Activated CD8-positive, alpha-beta T cell treated with anti-CD3 and anti-CD28 coated beads for 36 hours (primary cell): ENCODE results near the gene MLKL. TPM values are rescaled to one million over a fixed set of nuclear protein-coding genes. Genes with fewer than 3 reads are reported as not detected.

Experiments
- ATAC-seq: fragments of 200-7000 bp; cut with Tn5 transposase; one replicate; pipeline ENCODE4 v1.10.0; 2021; ENCODE audit warnings: mild to moderate bottlenecking, moderate library complexity
- CTCF ChIA-PET: fragments of 350-600 bp; sonication (Branson Sonifier 250); formaldehyde crosslinking; loops from one replicate; lab custom pipeline; 2021; ENCODE audit warnings: antibody characterized with exemption; lab: Charles Lee
- POLR2A ChIA-PET: fragments of 350-600 bp; sonication (Branson Sonifier 250); formaldehyde crosslinking; loops from one replicate; lab custom pipeline; 2021; ENCODE audit warnings: antibody characterized with exemption; lab: Charles Lee
- DNase-seq: peaks from one replicate; pipeline ENCODE4 v3.0.0-alpha.2; 2020
- H3K27ac Mint-ChIP-seq: one replicate; pipeline ENCODE4 v1.8.0; 2021; ENCODE audit warnings: mild to moderate bottlenecking, mixed read lengths
- H3K27me3 Mint-ChIP-seq: one replicate; pipeline ENCODE4 v1.8.0; 2021; ENCODE audit warnings: mixed read lengths
- H3K36me3 Mint-ChIP-seq: one replicate; pipeline ENCODE4 v1.8.0; 2021; ENCODE audit warnings: low read depth, mixed read lengths
- H3K4me1 Mint-ChIP-seq: one replicate; pipeline ENCODE4 v1.8.0; 2021; ENCODE audit warnings: low read depth, mixed read lengths
- H3K4me3 Mint-ChIP-seq: one replicate; pipeline ENCODE4 v1.8.0; 2021; ENCODE audit warnings: mild to moderate bottlenecking, moderate library complexity, mixed read lengths
- H3K9me3 Mint-ChIP-seq: one replicate; pipeline ENCODE4 v1.8.0; 2021; ENCODE audit warnings: mixed read lengths
- CTCF ChIP-seq: fragments of 200-600 bp; IDR thresholded peaks from one replicate; pipeline ENCODE4 v1.8.0; 2022; ENCODE audit warnings: antibody characterized with exemption, mild to moderate bottlenecking
- intact Hi-C: fragments of 100-400 bp; cut with micrococcal nuclease; formaldehyde crosslinking; loops from one replicate; pipeline ENCODE4 v1.10.0; 2022
- total RNA-seq, 2 experiments: library from RNA; stranded (reverse); gene quantifications; one replicate each; pipeline ENCODE4 v1.2.3, GENCODE V29; 2021

The MLKL gene
- total RNA-seq, 2 experiments from 2014 or later, result 18.5 to 18.8 TPM

GRCh38 chr16:74716355-74716754 lies 15.7 kb upstream of the MLKL start:
- CTCF ChIA-PET, result interaction anchor here (1.4 to 2.6 kb wide), 2 partner anchors 8 to 10 kb away, joined by 3 to 7 read pairs; no protein-coding TSS in a partner anchor
- H3K4me1 Mint-ChIP-seq, result no peaks in the 10 kb centered on the region
- TF ChIP-seq CTCF, result no peak
- DNase-seq (no peak), ATAC-seq (no peak)
- intact Hi-C loops, result no loop called here
- POLR2A ChIA-PET, result no interaction called here
- no peak overlapping the region for H3K4me3 Mint-ChIP-seq
- no peak overlapping the region for H3K27ac Mint-ChIP-seq
- H3K27me3 Mint-ChIP-seq, result no peaks in the 10 kb centered on the region
- H3K36me3 Mint-ChIP-seq, result no peaks in the 10 kb centered on the region
- no peaks in the 10 kb centered on the region for H3K9me3 Mint-ChIP-seq

- no peaks in the 10 kb centered on the region for H3K36me3 Mint-ChIP-seq
- POLR2A ChIA-PET, result interaction anchor here (1.5 kb wide), 1 partner anchor 20 kb away, joined by 3 read pairs; no protein-coding TSS in a partner anchor
- CTCF ChIA-PET, result interaction anchor here (0.9 to 5.9 kb wide), 3 partner anchors 12 to 100 kb away, joined by 3 to 34 read pairs (median 3); partner anchors contain the start of gene MLKL
These were observed 13.2 kb upstream of the MLKL start for GRCh38 chr16:74713876-74714275.

GRCh38 chr16:74713325-74713724 lies 12.7 kb upstream of the MLKL start:
- intact Hi-C loops, result no loop called here
- no peak for ATAC-seq
- H3K4me1 Mint-ChIP-seq, result peaks cover 4% of the 10 kb centered on the region
- no peaks in the 10 kb centered on the region for H3K9me3 Mint-ChIP-seq
- no peaks in the 10 kb centered on the region for H3K27me3 Mint-ChIP-seq
- ChIA-PET POLR2A (interaction anchor here (1.0 to 1.5 kb wide), 2 partner anchors 12 to 19 kb away, joined by 3 read pairs; no protein-coding TSS in a partner anchor), CTCF (interaction anchor here (1.8 to 5.9 kb wide), 3 partner anchors 11 to 149 kb away, joined by 6 to 44 read pairs (median 34); no protein-coding TSS in a partner anchor)
- TF ChIP-seq CTCF, result no peak
- no peak overlapping the region for H3K27ac Mint-ChIP-seq
- H3K36me3 Mint-ChIP-seq, result no peaks in the 10 kb centered on the region
- H3K4me3 Mint-ChIP-seq, result no peak overlapping the region
- DNase-seq, result no peak

More at GRCh38 chr16:74713876-74714275, 13.2 kb upstream of the MLKL start:
- H3K9me3 Mint-ChIP-seq, result no peaks in the 10 kb centered on the region
- H3K27ac Mint-ChIP-seq, result no peak overlapping the region
- TF ChIP-seq CTCF, result no peak
- DNase-seq, result no peak
- intact Hi-C loops, result no loop called here
- ATAC-seq, result no peak
- H3K27me3 Mint-ChIP-seq, result no peaks in the 10 kb centered on the region
- H3K4me3 Mint-ChIP-seq, result no peak overlapping the region
- peaks cover 4% of the 10 kb centered on the region for H3K4me1 Mint-ChIP-seq

GRCh38 chr16:74711938-74712337 lies 11.3 kb upstream of the MLKL start:
- Mint-ChIP-seq H3K9me3 (no peaks in the 10 kb centered on the region), H3K4me3 (no peak overlapping the region), H3K27ac (no peak overlapping the region), H3K36me3 (no peaks in the 10 kb centered on the region), H3K27me3 (no peaks in the 10 kb centered on the region), H3K4me1 (peaks cover 4% of the 10 kb centered on the region)
- ATAC-seq (no peak), DNase-seq (no peak)
- TF ChIP-seq CTCF, result no peak
- CTCF ChIA-PET, result interaction anchor here (0.5 to 5.9 kb wide), 9 partner anchors 10 to 487 kb away, joined by 3 to 44 read pairs (median 5); partner anchors contain the start of gene MLKL
- intact Hi-C loops, result no loop called here
- POLR2A ChIA-PET, result no interaction called here

- no peak overlapping the region for H3K27ac Mint-ChIP-seq
- H3K9me3 Mint-ChIP-seq, result no peaks in the 10 kb centered on the region
- ChIA-PET POLR2A (no interaction called here), CTCF (interaction anchor here (0.7 to 5.9 kb wide), 15 partner anchors 9 to 401 kb away, joined by 3 to 44 read pairs (median 4); partner anchors contain the start of gene MLKL)
- intact Hi-C loops, result no loop called here
- no peaks in the 10 kb centered on the region for H3K36me3 Mint-ChIP-seq
- DNase-seq, result no peak
- no peak for ATAC-seq
- peaks cover 7% of the 10 kb centered on the region for H3K4me1 Mint-ChIP-seq
- no peak for TF ChIP-seq CTCF
- H3K4me3 Mint-ChIP-seq, result no peak overlapping the region
- H3K27me3 Mint-ChIP-seq, result no peaks in the 10 kb centered on the region
These were observed 9.7 kb upstream of the MLKL start for GRCh38 chr16:74710401-74710800.
